Omental fat pad (tissue), 4 donors: ENCODE results near the gene FMC1. TPM values are rescaled to one million over a fixed set of nuclear protein-coding genes. Genes with fewer than 3 reads are reported as not detected.
"Not testable (repeated sequence)": the region's sequence is repeated elsewhere in the genome, so short reads cannot be mapped to it uniquely, and the experiment has no call there.

Experiments used
- ATAC-seq: fragments of 150-250 bp; one replicate; pipeline ENCODE4 v1.9.1; 2016; ENCODE audit warnings: mild to moderate bottlenecking, moderate library complexity; ENCODE audit not compliant: low FRiP score
- DNase-seq: peaks from one replicate; pipeline ENCODE4 v3.0.0-alpha.2; 2019; ENCODE audit warnings: low spot score
- total RNA-seq, 4 donors: library from RNA; depleted of rRNA; stranded (reverse); fragments of >200 nt; gene quantifications; one replicate each; pipeline ENCODE4 v1.1.0, GENCODE V29; 2016
- TF ChIP-seq, protein P1 (sequence below), 3 donors: fragments of 450-650 bp; IDR thresholded peaks; one replicate each; pipeline ENCODE4 v1.5.1; 2016 to 2017; ENCODE audit warnings: antibody characterized with exemption in 3 of 3, mild to moderate bottlenecking in 3 of 3, moderate library complexity in 2 of 3

FMC1 gene
- total RNA-seq, 4 donors from 2014 or later, result 4.1 to 23.6 (median 13.7) TPM

DNA sequence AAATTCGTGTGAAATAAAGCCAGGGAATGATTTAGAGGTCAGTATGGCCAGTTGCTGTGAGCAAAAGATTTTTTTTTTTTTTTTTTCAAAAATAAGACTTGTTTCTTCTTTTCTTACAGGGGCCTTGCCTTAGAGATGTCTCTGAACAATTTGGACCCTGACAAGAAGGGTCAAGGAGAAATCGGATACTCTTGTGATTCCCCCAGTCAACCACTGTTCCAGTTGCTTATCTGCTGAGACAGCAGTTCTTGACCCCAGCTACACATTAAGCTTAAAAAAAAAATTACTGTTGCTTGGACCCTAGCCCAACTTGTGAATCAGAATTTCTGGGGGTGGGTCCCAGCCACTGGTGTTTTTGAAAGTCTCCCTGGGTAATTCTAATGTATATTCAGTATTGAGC lies 12.0 kb upstream of the FMC1 start:
- TF ChIP-seq, protein P1, sequence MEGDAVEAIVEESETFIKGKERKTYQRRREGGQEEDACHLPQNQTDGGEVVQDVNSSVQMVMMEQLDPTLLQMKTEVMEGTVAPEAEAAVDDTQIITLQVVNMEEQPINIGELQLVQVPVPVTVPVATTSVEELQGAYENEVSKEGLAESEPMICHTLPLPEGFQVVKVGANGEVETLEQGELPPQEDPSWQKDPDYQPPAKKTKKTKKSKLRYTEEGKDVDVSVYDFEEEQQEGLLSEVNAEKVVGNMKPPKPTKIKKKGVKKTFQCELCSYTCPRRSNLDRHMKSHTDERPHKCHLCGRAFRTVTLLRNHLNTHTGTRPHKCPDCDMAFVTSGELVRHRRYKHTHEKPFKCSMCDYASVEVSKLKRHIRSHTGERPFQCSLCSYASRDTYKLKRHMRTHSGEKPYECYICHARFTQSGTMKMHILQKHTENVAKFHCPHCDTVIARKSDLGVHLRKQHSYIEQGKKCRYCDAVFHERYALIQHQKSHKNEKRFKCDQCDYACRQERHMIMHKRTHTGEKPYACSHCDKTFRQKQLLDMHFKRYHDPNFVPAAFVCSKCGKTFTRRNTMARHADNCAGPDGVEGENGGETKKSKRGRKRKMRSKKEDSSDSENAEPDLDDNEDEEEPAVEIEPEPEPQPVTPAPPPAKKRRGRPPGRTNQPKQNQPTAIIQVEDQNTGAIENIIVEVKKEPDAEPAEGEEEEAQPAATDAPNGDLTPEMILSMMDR (IDR thresholded peaks at IDR 0.05), result no peak
- no peak for ATAC-seq
- DNase-seq, result no peak

DNA sequence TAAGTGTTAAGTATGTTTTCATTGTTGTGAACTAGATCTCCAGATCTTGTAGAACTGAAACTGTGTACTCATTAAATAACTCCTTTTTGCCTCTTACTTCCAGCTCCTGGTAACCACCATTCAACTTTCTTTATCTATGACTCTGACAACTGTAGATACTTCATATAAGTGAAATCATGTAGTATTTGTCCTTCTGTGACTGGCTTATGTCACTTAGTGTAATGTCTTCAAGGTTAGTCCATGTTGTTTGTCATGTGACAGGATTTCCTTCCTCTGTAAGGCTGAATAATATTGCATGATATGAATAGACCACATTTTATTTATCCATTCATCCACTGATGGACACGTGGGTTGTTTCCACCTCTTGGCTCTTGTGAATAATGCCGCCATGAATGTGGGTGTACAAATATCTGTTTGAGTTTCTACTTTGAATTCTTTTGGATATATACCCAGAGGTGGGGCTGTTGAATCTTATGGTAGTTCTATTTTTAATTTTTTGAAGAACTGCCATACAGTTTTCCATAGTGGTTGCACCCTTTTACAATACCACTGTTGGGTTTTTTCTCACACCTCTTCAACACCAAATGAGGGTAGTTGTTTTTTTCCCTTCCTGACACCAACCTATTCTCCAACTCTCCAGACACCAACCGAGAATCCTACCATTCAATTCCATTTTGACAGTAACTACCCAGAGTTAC lies 10.7 kb upstream of the FMC1 start:
- no peak for ATAC-seq
- TF ChIP-seq, protein P1 (IDR thresholded peaks at IDR 0.05), result no peak
- no peak for DNase-seq

DNA sequence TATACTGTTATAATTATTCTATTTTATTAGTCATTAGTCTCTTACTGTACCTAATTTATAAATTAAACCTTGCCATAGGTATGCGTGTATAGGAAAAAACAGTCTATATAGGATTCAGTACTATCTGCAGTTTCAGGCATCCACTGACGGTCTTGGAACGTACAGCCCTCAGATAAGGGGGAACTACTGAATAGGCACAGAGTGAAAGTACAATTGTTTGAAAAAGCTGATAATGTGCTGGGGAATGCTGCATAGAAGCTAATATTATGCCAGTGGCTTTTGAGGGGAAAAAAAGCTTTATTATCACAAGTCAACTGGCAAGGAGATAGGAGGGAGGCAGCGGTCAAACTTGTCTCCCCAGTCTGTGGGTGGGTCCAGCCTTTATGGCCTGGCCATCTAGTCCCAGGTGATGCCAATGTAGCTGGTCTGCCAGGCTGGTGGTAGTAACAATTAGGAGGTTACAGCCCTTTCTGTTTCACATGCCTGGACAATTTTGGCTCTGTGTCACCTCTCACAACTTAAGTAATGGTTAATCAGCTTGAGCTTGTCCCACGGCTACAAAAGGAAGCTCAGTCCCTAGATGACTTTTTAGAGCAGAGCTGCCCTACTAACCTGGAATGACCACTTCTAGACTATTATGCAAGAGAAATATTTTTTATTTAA lies 8.3 kb upstream of the FMC1 start:
- ATAC-seq (no peak), DNase-seq (no peak)
- TF ChIP-seq, protein P1 (IDR thresholded peaks at IDR 0.05), result no peak

DNA sequence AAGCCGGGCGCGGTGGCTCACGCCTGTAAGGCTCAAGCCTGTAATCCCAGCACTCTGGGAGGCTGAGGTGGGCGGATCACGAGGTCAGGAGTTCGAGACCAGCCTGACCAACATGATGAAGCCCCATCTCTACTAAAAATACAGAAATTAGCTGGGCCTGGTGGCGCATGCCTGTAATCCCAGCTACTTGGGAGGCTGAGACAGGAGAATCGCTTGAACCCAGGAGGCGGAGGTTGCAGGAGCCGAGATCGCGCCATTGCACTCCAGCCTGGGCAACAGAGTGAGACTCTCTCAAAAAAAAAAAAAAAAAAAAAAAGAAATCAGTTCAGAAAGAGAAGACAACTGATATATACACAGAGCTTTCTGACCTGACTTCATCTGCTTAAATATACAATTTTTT lies 7.7 kb upstream of the FMC1 start:
- not testable (repeated sequence) for ATAC-seq, DNase-seq

DNA sequence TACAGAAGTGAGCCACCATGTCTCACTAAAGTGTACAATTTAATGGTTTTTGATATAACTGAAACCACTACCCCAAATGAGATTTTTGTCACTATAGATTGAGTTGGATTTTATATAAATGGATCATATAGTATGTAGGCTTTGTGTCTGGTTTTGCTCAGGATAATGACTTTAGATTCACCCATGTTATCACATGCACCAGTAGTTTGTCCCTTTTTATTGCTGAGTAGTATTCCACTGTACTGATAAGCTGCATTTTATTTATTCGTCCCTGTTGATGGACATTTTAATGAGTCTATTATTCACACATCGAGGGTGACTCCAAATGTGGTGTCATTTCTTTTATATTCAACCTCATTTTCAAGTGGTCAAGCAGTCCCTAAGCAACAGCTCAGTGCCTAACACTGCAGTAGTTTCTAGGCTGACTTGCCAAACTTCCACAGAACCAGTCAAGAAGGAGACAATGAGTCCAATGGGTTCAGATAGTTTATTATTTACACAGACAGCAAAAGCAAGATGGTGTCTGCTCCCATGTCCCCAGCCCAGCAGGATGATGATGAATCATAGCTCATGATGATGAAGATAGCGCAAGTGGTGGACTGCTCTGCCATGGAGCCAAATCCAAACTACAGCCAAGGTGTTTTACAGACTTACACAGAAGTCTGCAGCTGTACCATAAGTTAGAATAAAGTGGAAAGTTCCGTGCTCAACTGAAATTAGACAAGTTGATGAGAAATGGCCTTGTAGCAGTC lies 6.6 kb upstream of the FMC1 start:
- TF ChIP-seq, protein P1 (IDR thresholded peaks at IDR 0.05), result no peak
- ATAC-seq, result no peak
- DNase-seq, result no peak

DNA sequence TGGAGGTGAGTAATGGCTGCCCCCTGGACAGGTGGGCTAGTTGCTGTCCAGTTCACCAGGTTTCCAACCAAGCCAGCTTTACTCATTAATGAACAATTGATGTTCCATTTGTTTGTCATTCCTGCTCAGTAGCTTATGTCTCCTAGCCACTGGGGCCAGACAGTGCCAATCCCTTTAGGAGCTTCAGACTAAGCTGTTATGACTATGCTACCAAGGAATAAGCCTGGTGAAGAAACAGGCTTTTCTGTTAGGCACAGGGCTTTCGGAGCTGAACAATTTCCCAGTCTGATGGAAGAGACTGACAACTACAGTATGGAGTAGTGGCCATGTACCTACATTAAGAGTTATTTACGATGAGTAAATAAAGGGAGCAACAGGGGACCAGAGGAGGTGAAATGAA lies 2.1 kb upstream of the FMC1 start:
- DNase-seq (no peak), ATAC-seq (no peak)
- TF ChIP-seq, protein P1 (IDR thresholded peaks at IDR 0.05), result no peak

DNA sequence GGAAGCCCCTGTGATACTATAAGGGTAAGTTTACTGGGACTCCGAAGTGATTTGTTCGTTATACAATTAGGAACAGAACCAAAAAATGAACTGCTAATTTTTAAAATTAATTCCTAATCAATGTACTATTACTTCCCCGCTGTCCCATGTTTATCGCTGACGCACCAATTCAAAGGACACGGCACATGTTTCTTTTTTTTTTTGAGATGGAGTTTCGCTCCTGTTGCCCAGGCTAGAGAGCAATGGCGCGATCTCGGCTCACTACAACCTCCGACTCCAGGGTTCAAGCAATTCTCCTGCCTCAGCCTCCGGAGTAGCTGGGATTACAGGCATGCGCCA lies 1.5 kb upstream of the FMC1 start:
- TF ChIP-seq, protein P1 (IDR thresholded peaks at IDR 0.05), result no peak
- ATAC-seq (no peak), DNase-seq (no peak)
